Muscle layer of colon (tissue), 2 donors: ENCODE results near the gene POLR3H.

ENCODE experiments used
- H3K27ac ChIP-seq: one replicate; pipeline ENCODE4 v1.7.0; 2013; ENCODE audit warnings: low read depth, mild to moderate bottlenecking, low read length, moderate library complexity
- H3K27me3 ChIP-seq, 2 donors: one replicate each; pipeline ENCODE4 v1.7.0; 2013; ENCODE audit warnings: low read length in 2 of 2, mild to moderate bottlenecking in 2 of 2; ENCODE audit not compliant: insufficient read depth in 2 of 2, control insufficient read depth in 1 of 2
- H3K36me3 ChIP-seq: one replicate; pipeline ENCODE4 v1.7.0; 2013; ENCODE audit warnings: mild to moderate bottlenecking, low read length; ENCODE audit not compliant: insufficient read depth
- H3K4me1 ChIP-seq: one replicate; pipeline ENCODE4 v1.7.0; 2013; ENCODE audit warnings: mild to moderate bottlenecking, low read length; ENCODE audit not compliant: insufficient read depth
- H3K4me3 ChIP-seq, 2 donors: one replicate each; pipeline ENCODE4 v1.7.0; 2013; ENCODE audit warnings: low read length in 2 of 2, low read depth in 1 of 2, mild to moderate bottlenecking in 1 of 2, moderate library complexity in 1 of 2
- H3K9ac ChIP-seq: one replicate; pipeline ENCODE4 v1.7.0; 2013; ENCODE audit warnings: low read length
- H3K9me3 ChIP-seq: one replicate; pipeline ENCODE4 v1.7.0; 2013; ENCODE audit warnings: mild to moderate bottlenecking, low read length
- donor health status: abdominal sarcoma.
- donor health status: Adenocarcinoma of cecum.

POLR3H gene

GRCh38 chr22:41548830-41549211, 4.6 kb upstream of the POLR3H start:
- H3K27me3 ChIP-seq: no peaks in the 10 kb centered on the region
- H3K9me3 ChIP-seq: no peaks in the 10 kb centered on the region
- H3K9ac ChIP-seq: no peak overlapping the region

GRCh38 chr22:41544671-41545476, 604 bp upstream of the POLR3H start:
- peaks cover 25% of the 10 kb centered on the region for H3K4me1 ChIP-seq
- H3K9me3 ChIP-seq: no peaks in the 10 kb centered on the region
- H3K27me3 ChIP-seq: no peaks in the 10 kb centered on the region
- peak overlapping the region; percentile 63 for H3K27ac ChIP-seq
- H3K9ac ChIP-seq: peak overlapping the region; percentile 45
- peak overlapping the region; percentile 7 to 51 for H3K4me3 ChIP-seq
- H3K36me3 ChIP-seq: no peaks in the 10 kb centered on the region

More at GRCh38 chr22:41548830-41549211, 4.6 kb upstream of the POLR3H start:
- Histone ChIP-seq H3K27ac (no peak overlapping the region), H3K36me3 (no peaks in the 10 kb centered on the region), H3K4me3 (no peak overlapping the region), H3K4me1 (peaks cover 7% of the 10 kb centered on the region)

DNA sequence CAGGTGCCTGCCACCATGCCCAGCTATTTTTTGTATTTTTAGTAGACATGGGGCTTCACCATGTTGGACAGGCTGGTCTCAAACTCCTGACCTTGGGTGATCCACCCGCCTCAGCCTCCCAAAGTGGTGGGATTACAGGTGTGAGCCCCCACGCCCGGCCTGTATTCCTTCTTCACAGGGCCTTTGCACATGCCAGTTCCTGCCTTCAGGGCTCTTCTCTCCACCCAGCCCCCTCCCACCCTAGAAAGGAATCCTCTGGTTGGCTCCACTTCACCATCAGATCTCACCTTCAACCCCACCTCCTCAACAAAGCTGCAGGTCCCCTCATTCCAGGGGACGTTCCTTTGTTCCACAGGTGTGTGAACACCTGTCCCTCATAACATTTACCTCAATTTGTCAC, 2.0 kb downstream of the POLR3H start:
- H3K4me1 ChIP-seq: peaks cover 25% of the 10 kb centered on the region
- H3K4me3 ChIP-seq: no peak overlapping the region
- no peaks in the 10 kb centered on the region for H3K27me3 ChIP-seq
- H3K36me3 ChIP-seq: no peaks in the 10 kb centered on the region
- H3K9ac ChIP-seq: no peak overlapping the region
- no peak overlapping the region for H3K27ac ChIP-seq
- no peaks in the 10 kb centered on the region for H3K9me3 ChIP-seq

DNA sequence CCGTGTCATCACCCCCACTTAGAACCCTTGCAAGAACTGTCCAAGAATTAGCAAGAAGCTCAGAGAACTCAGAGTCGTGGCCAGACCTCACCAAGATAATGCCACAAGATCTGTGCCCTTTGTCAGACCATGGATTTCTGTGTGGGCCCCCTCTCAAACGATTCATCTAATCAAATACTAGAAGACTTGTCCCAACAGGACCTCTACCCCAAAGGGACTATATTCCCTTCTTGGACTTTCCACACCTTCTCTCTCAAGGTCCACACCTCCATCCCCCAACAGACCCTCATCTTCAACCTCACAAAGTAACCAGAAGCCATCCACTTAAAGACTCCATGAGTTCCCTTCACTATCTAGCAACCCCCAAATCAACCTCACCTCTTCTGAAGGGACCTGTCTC, 2.8 kb downstream of the POLR3H start:
- no peak overlapping the region for H3K9ac ChIP-seq
- H3K27me3 ChIP-seq: no peaks in the 10 kb centered on the region
- H3K9me3 ChIP-seq: no peaks in the 10 kb centered on the region
- peaks cover 25% of the 10 kb centered on the region for H3K4me1 ChIP-seq
- H3K4me3 ChIP-seq: no peak overlapping the region
- H3K27ac ChIP-seq: no peak overlapping the region
- no peaks in the 10 kb centered on the region for H3K36me3 ChIP-seq

GRCh38 chr22:41540365-41540764, 3.9 kb downstream of the POLR3H start:
- no peaks in the 10 kb centered on the region for H3K27me3 ChIP-seq
- H3K36me3 ChIP-seq: no peaks in the 10 kb centered on the region
- H3K9ac ChIP-seq: no peak overlapping the region
- H3K27ac ChIP-seq: no peak overlapping the region
- no peak overlapping the region for H3K4me3 ChIP-seq
- H3K9me3 ChIP-seq: no peaks in the 10 kb centered on the region
- H3K4me1 ChIP-seq: peaks cover 25% of the 10 kb centered on the region

- Histone ChIP-seq H3K36me3 (no peaks in the 10 kb centered on the region), H3K4me3 (no peak overlapping the region), H3K9me3 (no peaks in the 10 kb centered on the region), H3K27me3 (no peaks in the 10 kb centered on the region), H3K27ac (no peak overlapping the region), H3K9ac (no peak overlapping the region), H3K4me1 (peaks cover 21% of the 10 kb centered on the region)
Measured at GRCh38 chr22:41540006-41540315, 4.3 kb downstream of the POLR3H start.

DNA sequence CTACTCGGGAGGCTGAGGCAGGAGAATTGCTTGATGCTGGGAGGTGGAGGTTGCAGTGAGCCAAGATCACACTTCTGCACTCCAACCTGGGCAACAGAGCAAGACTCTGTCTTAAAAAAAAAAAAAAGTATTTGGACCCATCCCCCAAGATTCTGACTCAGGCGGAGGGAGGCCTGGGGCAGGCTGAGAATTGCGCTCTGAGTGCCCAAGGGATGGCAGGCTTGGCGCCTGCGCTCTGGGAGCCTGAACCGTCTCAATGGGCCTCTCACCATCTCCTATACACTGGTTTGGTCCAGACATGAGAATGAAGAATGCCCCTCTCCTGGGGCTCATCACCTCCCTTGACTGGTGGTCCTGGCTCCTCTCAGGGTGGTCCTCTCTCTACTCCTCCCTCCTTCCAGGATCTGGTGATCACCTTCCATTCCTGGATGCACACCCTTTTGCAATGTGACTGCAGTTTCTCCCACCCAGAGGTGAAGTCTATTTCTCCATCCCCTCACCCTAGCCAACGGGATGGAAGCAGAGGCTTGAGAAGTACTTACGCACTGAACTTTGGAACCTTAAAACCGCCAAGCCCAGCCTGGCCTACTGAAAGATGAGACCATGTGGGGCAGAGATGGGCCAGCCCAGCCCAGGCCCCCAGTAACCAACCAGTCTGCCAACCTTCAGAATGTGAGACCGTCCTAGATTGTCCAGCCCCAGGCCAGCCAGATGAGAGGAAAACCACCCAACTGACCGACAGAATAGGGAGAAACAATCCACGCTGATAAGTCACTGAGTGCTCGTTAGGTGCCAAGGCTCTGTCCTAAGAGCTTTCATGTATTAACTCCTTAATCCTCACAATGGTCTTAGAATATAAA, 4.9 kb downstream of the POLR3H start:
- H3K4me1 ChIP-seq: peaks cover 18% of the 10 kb centered on the region
- no peaks in the 10 kb centered on the region for H3K9me3 ChIP-seq
- H3K9ac ChIP-seq: no peak overlapping the region
- H3K4me3 ChIP-seq: no peak overlapping the region
- H3K27me3 ChIP-seq: no peaks in the 10 kb centered on the region
- H3K27ac ChIP-seq: no peak overlapping the region
- peaks cover 2% of the 10 kb centered on the region for H3K36me3 ChIP-seq

DNA sequence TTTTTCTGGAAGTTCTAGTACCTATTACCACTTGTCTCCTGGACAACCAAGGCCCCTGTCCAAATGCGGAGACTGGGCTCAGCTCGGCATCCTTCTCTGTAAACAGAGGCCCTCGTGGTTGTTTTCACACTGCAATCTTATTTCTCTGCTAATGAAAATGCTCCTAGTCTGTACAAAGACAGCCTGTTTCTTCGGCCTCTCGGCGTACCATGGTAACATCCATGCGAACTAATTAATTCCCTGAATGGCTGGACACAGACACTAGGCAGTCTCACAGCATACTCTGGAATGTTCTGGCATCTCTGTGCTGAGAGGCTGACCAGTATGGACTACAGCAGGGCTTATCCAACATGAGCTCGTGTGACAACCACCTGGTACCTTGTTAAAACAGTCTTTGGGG, 5.7 kb downstream of the POLR3H start:
- no peak overlapping the region for H3K9ac ChIP-seq
- no peak overlapping the region for H3K4me3 ChIP-seq
- peaks cover 10% of the 10 kb centered on the region for H3K36me3 ChIP-seq
- no peak overlapping the region for H3K27ac ChIP-seq
- no peaks in the 10 kb centered on the region for H3K27me3 ChIP-seq
- peaks cover 20% of the 10 kb centered on the region for H3K4me1 ChIP-seq
- no peaks in the 10 kb centered on the region for H3K9me3 ChIP-seq

DNA sequence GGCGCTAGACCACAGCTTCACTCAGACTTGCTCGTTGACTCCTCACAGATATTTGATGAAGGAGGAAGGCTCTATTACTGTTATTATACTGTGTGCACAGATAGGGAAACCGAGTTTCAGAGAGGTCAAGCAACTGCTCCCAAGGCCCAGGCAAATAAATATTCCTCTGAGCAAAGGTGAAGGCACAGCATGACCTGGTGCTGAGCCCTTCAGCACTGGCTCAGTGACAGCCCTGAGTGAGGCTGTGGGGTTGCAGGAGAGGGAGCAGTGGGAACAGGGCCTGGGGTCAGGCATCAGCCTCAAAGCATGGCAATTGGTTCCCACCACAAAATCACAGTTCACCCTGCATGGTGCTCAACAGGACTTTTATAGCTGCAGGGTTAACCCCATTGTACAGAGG, 7.1 kb downstream of the POLR3H start:
- no peak overlapping the region for H3K4me3 ChIP-seq
- H3K4me1 ChIP-seq: peaks cover 15% of the 10 kb centered on the region
- H3K36me3 ChIP-seq: peaks cover 15% of the 10 kb centered on the region
- H3K9ac ChIP-seq: no peak overlapping the region
- H3K9me3 ChIP-seq: no peaks in the 10 kb centered on the region
- H3K27me3 ChIP-seq: no peaks in the 10 kb centered on the region
- H3K27ac ChIP-seq: no peak overlapping the region

DNA sequence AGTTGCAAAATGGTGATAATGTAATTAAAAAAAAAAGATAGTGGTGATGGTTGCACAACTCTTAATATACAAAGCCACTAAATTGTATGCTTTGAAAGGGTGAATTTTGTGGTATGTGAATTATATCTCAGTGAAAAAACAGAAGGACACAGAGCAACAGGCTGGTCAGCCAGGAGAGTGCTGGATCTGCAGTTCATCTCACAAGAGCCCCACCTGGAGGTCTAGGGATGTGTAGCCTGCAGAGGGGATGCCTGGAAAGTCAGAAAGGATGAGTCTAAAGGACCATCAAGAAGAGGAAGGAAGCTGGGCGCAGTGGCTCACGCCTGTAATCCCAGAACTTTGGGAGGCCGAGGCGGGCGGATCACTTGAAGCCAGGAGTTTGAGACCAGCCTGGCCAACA, 9.0 kb downstream of the POLR3H start:
- peaks cover 32% of the 10 kb centered on the region for H3K36me3 ChIP-seq
- H3K9ac ChIP-seq: no peak overlapping the region
- H3K4me3 ChIP-seq: no peak overlapping the region
- H3K27ac ChIP-seq: no peak overlapping the region
- no peaks in the 10 kb centered on the region for H3K27me3 ChIP-seq
- peaks cover 10% of the 10 kb centered on the region for H3K4me1 ChIP-seq
- no peaks in the 10 kb centered on the region for H3K9me3 ChIP-seq

- no peaks in the 10 kb centered on the region for H3K9me3 ChIP-seq
- no peak overlapping the region for H3K9ac ChIP-seq
- H3K4me1 ChIP-seq: peaks cover 10% of the 10 kb centered on the region
- H3K4me3 ChIP-seq: no peak overlapping the region
- H3K27ac ChIP-seq: no peak overlapping the region
- H3K36me3 ChIP-seq: peaks cover 40% of the 10 kb centered on the region
- no peaks in the 10 kb centered on the region for H3K27me3 ChIP-seq
Measured at GRCh38 chr22:41534219-41534618, 10.1 kb downstream of the POLR3H start.
